Caki2 (cell line): ENCODE measurements around the gene SOX12. TPM values are rescaled to one million over a fixed set of nuclear protein-coding genes. Genes with fewer than 3 reads are reported as not detected.
"Not testable (repeated sequence)": the region's sequence is repeated elsewhere in the genome, so short reads cannot be mapped to it uniquely, and the experiment has no call there.

Source experiments
- DNase-seq: peaks from one replicate; pipeline ENCODE4 v3.0.0-alpha.2; 2015; ENCODE audit warnings: low read depth
- in situ Hi-C: cut with HindIII; loops from 2 replicates; pipeline ENCODE4 v1.10.0; 2016; ENCODE audit warnings: low sequenced_read_pairs, low pct_unique_long_range_greater_than_20kb, mixed read lengths
- total RNA-seq: library from RNA; depleted of rRNA; stranded (reverse); fragments of >200 nt; shearing (Covaris generic); gene quantifications from 2 replicates; pipeline ENCODE4 v1.2.3, GENCODE V29; 2014; ENCODE audit warnings: low replicate concordance

The SOX12 gene
- total RNA-seq, 1 experiment from 2014 or later, result 4.2 TPM

GRCh38 chr20:353166-353565 lies 27.8 kb downstream of the SOX12 start:
- in situ Hi-C loops, result no loop called here

GRCh38 chr20:354298-354977 lies 29.1 kb downstream of the SOX12 start:
- DNase-seq, result peak; percentile 74
- in situ Hi-C loops, result no loop called here

More at GRCh38 chr20:353166-353565, 27.8 kb downstream of the SOX12 start:
- DNase-seq, result no peak

GRCh38 chr20:356154-356553 lies 30.8 kb downstream of the SOX12 start:
- DNase-seq, in situ Hi-C loops: not testable (repeated sequence)

- in situ Hi-C loops, result no loop called here
- no peak for DNase-seq
These were observed 31.4 kb downstream of the SOX12 start for GRCh38 chr20:356745-357144.

GRCh38 chr20:358891-359555 lies 33.7 kb downstream of the SOX12 start:
- in situ Hi-C loops, result no loop called here
- no peak for DNase-seq

GRCh38 chr20:361561-361960 lies 36.2 kb downstream of the SOX12 start:
- DNase-seq, result peak; percentile 94
- in situ Hi-C loops, result no loop called here

GRCh38 chr20:362271-363254 lies 37.2 kb downstream of the SOX12 start:
- peak; percentile 99 for DNase-seq
- in situ Hi-C loops, result no loop called here

- in situ Hi-C loops, result no loop called here
- peak; percentile 82 for DNase-seq
These were observed 38.1 kb downstream of the SOX12 start for GRCh38 chr20:363319-364078.

- no peak for DNase-seq
- in situ Hi-C loops, result no loop called here
These were observed 39.8 kb downstream of the SOX12 start for GRCh38 chr20:364905-365794.

GRCh38 chr20:366041-366718 lies 40.8 kb downstream of the SOX12 start:
- in situ Hi-C loops, result no loop called here
- DNase-seq, result no peak

- DNase-seq, result no peak
- in situ Hi-C loops, result no loop called here
These were observed 41.5 kb downstream of the SOX12 start for GRCh38 chr20:366719-367485.

- in situ Hi-C loops, result no loop called here
- DNase-seq, result no peak
These were observed 42.1 kb downstream of the SOX12 start for GRCh38 chr20:367486-367887.

GRCh38 chr20:368915-369314 lies 43.6 kb downstream of the SOX12 start:
- DNase-seq, result no peak
- in situ Hi-C loops, result no loop called here

- no peak for DNase-seq
- in situ Hi-C loops, result no loop called here
These were observed 44.8 kb downstream of the SOX12 start for GRCh38 chr20:370151-370600.

- no peak for DNase-seq
- in situ Hi-C loops, result no loop called here
These were observed 45.8 kb downstream of the SOX12 start for GRCh38 chr20:370977-371754.
